OCI-LY1 (cell line): ENCODE data around the gene UBASH3B.
"Not testable (repeated sequence)": the region's sequence is repeated elsewhere in the genome, so short reads cannot be mapped to it uniquely, and the experiment has no call there.

Source experiments
- H2AFZ ChIP-seq: fragments of 200-600 bp; sonication (generic), shearing (Covaris generic); 2 replicates; pipeline ENCODE4 v1.6.0; 2014; ENCODE audit warnings: antibody characterized with exemption, mild to moderate bottlenecking, low read length
- H3F3A ChIP-seq: fragments of 200-600 bp; sonication (generic), shearing (Covaris generic); 2 replicates; pipeline ENCODE4 v1.6.0; 2014; ENCODE audit warnings: mild to moderate bottlenecking, antibody characterized with exemption, low read length, moderate library complexity; ENCODE audit not compliant: insufficient read depth
- H3K27ac ChIP-seq: fragments of 200-600 bp; sonication (generic); 2 replicates; pipeline ENCODE4 v1.5.1; 2014; ENCODE audit warnings: low read length, mixed run types, mild to moderate bottlenecking, low read depth; ENCODE audit not compliant: poor library complexity, severe bottlenecking
- H3K27me3 ChIP-seq: fragments of 200-600 bp; sonication (generic); 2 replicates; pipeline ENCODE4 v1.6.0; 2014; ENCODE audit warnings: antibody characterized with exemption, mild to moderate bottlenecking, low read length, moderate library complexity; ENCODE audit not compliant: insufficient read depth
- H3K36me3 ChIP-seq: fragments of 200-600 bp; sonication (generic); 2 replicates; pipeline ENCODE4 v1.6.1; 2014; ENCODE audit warnings: mild to moderate bottlenecking, antibody characterized with exemption, low read length, moderate library complexity, mixed read lengths; ENCODE audit not compliant: insufficient read depth
- H3K4me1 ChIP-seq: fragments of 200-600 bp; sonication (generic); 2 replicates; pipeline ENCODE4 v1.5.1; 2014; ENCODE audit warnings: mild to moderate bottlenecking, low read length, moderate library complexity; ENCODE audit not compliant: insufficient read depth, severe bottlenecking
- H3K4me2 ChIP-seq: fragments of 200-600 bp; sonication (generic), shearing (Covaris generic); 2 replicates; pipeline ENCODE4 v1.6.1; 2014; ENCODE audit warnings: low read length
- H3K4me3 ChIP-seq: fragments of 200-600 bp; sonication (generic); 2 replicates; pipeline ENCODE4 v1.5.1; 2014; ENCODE audit warnings: low read length, low read depth, mild to moderate bottlenecking, mixed read lengths; ENCODE audit not compliant: poor library complexity, severe bottlenecking
- H3K79me2 ChIP-seq: fragments of 200-600 bp; shearing (Covaris generic); 2 replicates; pipeline ENCODE4 v1.6.1; 2016; ENCODE audit warnings: mixed run types, low read length, mixed read lengths; ENCODE audit not compliant: insufficient read depth
- H3K9ac ChIP-seq: fragments of 200-600 bp; sonication (generic), shearing (Covaris generic); 2 replicates; pipeline ENCODE4 v1.6.1; 2014; ENCODE audit warnings: mild to moderate bottlenecking, low read length, mixed read lengths
- H3K9me2 ChIP-seq: fragments of 200-600 bp; sonication (generic), shearing (Covaris generic); 2 replicates; pipeline ENCODE4 v1.6.1; 2014; ENCODE audit warnings: low read depth, mild to moderate bottlenecking, low read length, mixed read lengths
- H3K9me3 ChIP-seq: fragments of 200-600 bp; shearing (Covaris generic); 2 replicates; pipeline ENCODE4 v1.6.1; 2014; ENCODE audit warnings: low read length, mixed read lengths
- H4K20me1 ChIP-seq: fragments of 200-600 bp; sonication (generic), shearing (Covaris generic); 2 replicates; pipeline ENCODE4 v1.6.0; 2016; ENCODE audit warnings: mild to moderate bottlenecking, low read length; ENCODE audit not compliant: insufficient read depth
- EZH2 ChIP-seq: fragments of 200-600 bp; sonication (generic), shearing (Covaris generic); IDR thresholded peaks from 2 replicates; pipeline ENCODE4 v1.8.0; 2017; ENCODE audit warnings: borderline replicate concordance, mixed run types, mild to moderate bottlenecking, antibody characterized with exemption, low read length, moderate library complexity, mixed read lengths
- TF ChIP-seq, protein P1 (sequence below): fragments of 200-600 bp; sonication (generic), shearing (Covaris generic); IDR thresholded peaks from 2 replicates; pipeline ENCODE4 v1.5.1; 2017; ENCODE audit warnings: mild to moderate bottlenecking, antibody characterized with exemption, low read length, moderate library complexity, mixed read lengths

The UBASH3B gene

GRCh38 chr11:122853971-122854446, 198.5 kb downstream of the UBASH3B start:
- Histone ChIP-seq H3K27me3 (no peaks in the 10 kb centered on the region), H3K36me3 (no peaks in the 10 kb centered on the region), H3K27ac (no peak overlapping the region), H3K9me2 (no peaks in the 10 kb centered on the region), H3K79me2 (no peaks in the 10 kb centered on the region), H3K9me3 (no peaks in the 10 kb centered on the region), H3K9ac (no peak overlapping the region), H3F3A (no peaks in the 10 kb centered on the region), H3K4me2 (no peak overlapping the region), H4K20me1 (no peaks in the 10 kb centered on the region), H3K4me1 (peaks cover 39% of the 10 kb centered on the region), H2AFZ (no peak overlapping the region), H3K4me3 (no peak overlapping the region)
- no peak for TF ChIP-seq EZH2
- TF ChIP-seq, protein P1, sequence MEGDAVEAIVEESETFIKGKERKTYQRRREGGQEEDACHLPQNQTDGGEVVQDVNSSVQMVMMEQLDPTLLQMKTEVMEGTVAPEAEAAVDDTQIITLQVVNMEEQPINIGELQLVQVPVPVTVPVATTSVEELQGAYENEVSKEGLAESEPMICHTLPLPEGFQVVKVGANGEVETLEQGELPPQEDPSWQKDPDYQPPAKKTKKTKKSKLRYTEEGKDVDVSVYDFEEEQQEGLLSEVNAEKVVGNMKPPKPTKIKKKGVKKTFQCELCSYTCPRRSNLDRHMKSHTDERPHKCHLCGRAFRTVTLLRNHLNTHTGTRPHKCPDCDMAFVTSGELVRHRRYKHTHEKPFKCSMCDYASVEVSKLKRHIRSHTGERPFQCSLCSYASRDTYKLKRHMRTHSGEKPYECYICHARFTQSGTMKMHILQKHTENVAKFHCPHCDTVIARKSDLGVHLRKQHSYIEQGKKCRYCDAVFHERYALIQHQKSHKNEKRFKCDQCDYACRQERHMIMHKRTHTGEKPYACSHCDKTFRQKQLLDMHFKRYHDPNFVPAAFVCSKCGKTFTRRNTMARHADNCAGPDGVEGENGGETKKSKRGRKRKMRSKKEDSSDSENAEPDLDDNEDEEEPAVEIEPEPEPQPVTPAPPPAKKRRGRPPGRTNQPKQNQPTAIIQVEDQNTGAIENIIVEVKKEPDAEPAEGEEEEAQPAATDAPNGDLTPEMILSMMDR: peak; percentile 69

DNA sequence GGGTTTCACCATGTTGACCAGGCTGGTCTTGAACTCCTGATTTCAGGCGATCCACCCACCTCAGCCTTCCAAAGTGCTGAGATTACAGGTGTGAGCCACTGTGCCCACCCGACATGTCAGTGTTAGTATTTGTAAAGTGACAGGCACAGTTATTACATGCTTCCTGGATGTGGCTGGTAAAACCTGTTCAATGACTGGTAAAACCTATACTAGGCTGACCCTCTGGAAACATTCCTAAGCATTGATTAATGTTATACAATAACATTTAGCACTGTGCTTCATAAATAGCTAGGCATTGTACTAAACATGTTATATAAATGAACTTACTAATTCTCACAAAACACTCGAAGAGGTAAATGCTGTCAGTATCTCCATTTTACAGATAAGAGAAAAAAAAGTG, 206.1 kb downstream of the UBASH3B start:
- H3K36me3 ChIP-seq: no peaks in the 10 kb centered on the region
- H4K20me1 ChIP-seq: no peaks in the 10 kb centered on the region
- no peaks in the 10 kb centered on the region for H3K9me2 ChIP-seq
- no peaks in the 10 kb centered on the region for H3F3A ChIP-seq
- H3K9me3 ChIP-seq: no peaks in the 10 kb centered on the region
- H3K27ac ChIP-seq: no peak overlapping the region
- no peak overlapping the region for H3K4me3 ChIP-seq
- no peak for TF ChIP-seq EZH2
- TF ChIP-seq, protein P1: no peak
- no peak overlapping the region for H3K4me2 ChIP-seq
- no peaks in the 10 kb centered on the region for H3K79me2 ChIP-seq
- no peak overlapping the region for H2AFZ ChIP-seq
- H3K4me1 ChIP-seq: no peaks in the 10 kb centered on the region
- H3K9ac ChIP-seq: no peak overlapping the region
- no peaks in the 10 kb centered on the region for H3K27me3 ChIP-seq

- Histone ChIP-seq H3K9ac (no peak overlapping the region), H3K27me3 (no peaks in the 10 kb centered on the region), H2AFZ (no peak overlapping the region), H3K4me1 (no peaks in the 10 kb centered on the region), H3K9me2 (no peaks in the 10 kb centered on the region), H3K79me2 (no peaks in the 10 kb centered on the region), H3K4me3 (no peak overlapping the region), H3F3A (no peaks in the 10 kb centered on the region), H3K27ac (no peak overlapping the region), H3K9me3 (no peaks in the 10 kb centered on the region), H3K36me3 (no peaks in the 10 kb centered on the region), H4K20me1 (no peaks in the 10 kb centered on the region), H3K4me2 (no peak overlapping the region)
- TF ChIP-seq EZH2: no peak
- TF ChIP-seq, protein P1: no peak
Observed at GRCh38 chr11:122862091-122862490, 206.6 kb downstream of the UBASH3B start.

DNA sequence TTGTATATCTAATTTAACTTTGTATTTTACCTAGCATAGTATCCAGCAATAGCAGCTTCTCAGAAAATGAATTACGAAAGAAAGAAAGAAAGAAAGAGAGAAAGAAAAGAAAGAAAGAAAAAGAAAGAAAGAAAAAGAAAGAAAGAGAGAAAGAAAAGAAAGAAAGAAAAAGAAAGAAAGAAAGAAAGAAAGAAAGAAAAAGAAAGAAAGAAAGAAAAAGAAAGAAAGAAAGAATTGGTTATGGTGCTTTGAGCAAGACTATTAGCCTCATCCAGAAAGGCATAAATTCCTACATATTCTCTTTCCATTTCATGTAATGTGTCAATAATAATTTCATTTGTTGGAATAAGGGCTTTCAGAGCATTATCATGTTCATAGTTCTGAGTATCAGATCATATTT, 207.6 kb downstream of the UBASH3B start:
- H3K9ac ChIP-seq, H3K27ac ChIP-seq, H3K9me2 ChIP-seq, H3F3A ChIP-seq, H3K36me3 ChIP-seq, H3K4me2 ChIP-seq, H4K20me1 ChIP-seq, H3K4me1 ChIP-seq, H3K9me3 ChIP-seq, H3K27me3 ChIP-seq, H2AFZ ChIP-seq, H3K4me3 ChIP-seq, H3K79me2 ChIP-seq: not testable (repeated sequence)
